Gastroesophageal sphincter (tissue), 4 donors: ENCODE results near the gene DOLPP1. TPM values are rescaled to one million over a fixed set of nuclear protein-coding genes. Genes with fewer than 3 reads are reported as not detected.

Experiments
- ATAC-seq: fragments of 150-250 bp; one replicate; pipeline ENCODE4 v1.9.1; 2016; ENCODE audit warnings: mild to moderate bottlenecking, moderate library complexity
- H3K27ac ChIP-seq, 4 donors: fragments of 200-600 bp; sonication (generic) in 3 of 4; 1 replicate in 3 of 4; 2 replicates in 1 of 4; pipeline ENCODE4 v1.5.1; 2016 to 2019
- H3K27me3 ChIP-seq: fragments of 200-600 bp; sonication (generic); one replicate; pipeline ENCODE4 v1.5.1; 2019
- H3K36me3 ChIP-seq, 2 donors: fragments of 200-600 bp; sonication (generic); one replicate each; pipeline ENCODE4 v1.5.1; 2019; ENCODE audit warnings: control low read depth in 1 of 2
- H3K4me1 ChIP-seq, 3 donors: fragments of 200-600 bp; sonication (generic); 1 replicate in 2 of 3; 2 replicates in 1 of 3; pipeline ENCODE4 v1.5.1; 2016 to 2019; ENCODE audit warnings: control low read depth in 2 of 3
- H3K4me3 ChIP-seq, 2 donors: fragments of 200-600 bp; sonication (generic); one replicate each; pipeline ENCODE4 v1.5.1; 2019; ENCODE audit warnings: mild to moderate bottlenecking in 1 of 2, moderate library complexity in 1 of 2
- H3K9me3 ChIP-seq, 3 donors: fragments of 200-600 bp; sonication (generic); one replicate each; pipeline ENCODE4 v1.5.1; 2017 to 2019; ENCODE audit warnings: control low read depth in 2 of 3
- CTCF ChIP-seq, 4 experiments: fragments of 200-600 bp in 2 of 4; fragments of 450-650 bp in 2 of 4; sonication (generic) in 1 of 4; IDR thresholded peaks; one replicate each; pipeline ENCODE4 v1.5.1; 2017 to 2019; ENCODE audit warnings: antibody characterized with exemption in 4 of 4, mild to moderate bottlenecking in 2 of 4, moderate library complexity in 2 of 4
- EP300 ChIP-seq: sonication (generic); formaldehyde crosslinking; IDR thresholded peaks from one replicate; pipeline ENCODE4 v1.6.1; 2017; ENCODE audit warnings: antibody characterized with exemption, mild to moderate bottlenecking
- POLR2A ChIP-seq, 2 donors: fragments of 450-650 bp; IDR thresholded peaks; one replicate each; pipeline ENCODE4 v1.6.1; 2017; ENCODE audit warnings: antibody characterized with exemption in 2 of 2, mild to moderate bottlenecking in 2 of 2, moderate library complexity in 1 of 2
- POLR2AphosphoS5 ChIP-seq: sonication (generic); formaldehyde crosslinking; IDR thresholded peaks from one replicate; pipeline ENCODE4 v1.6.1; 2017; ENCODE audit warnings: antibody characterized with exemption
- WGBS, 2 donors: methylation state at CpG; one replicate each; pipeline ENCODE4 v1.1.5; 2018; ENCODE audit warnings: low coverage in 1 of 2; 5-methylcytosine and 5-hydroxymethylcytosine counted together
- total RNA-seq, 4 donors: library from RNA; depleted of rRNA; stranded (reverse); fragments of >200 nt; gene quantifications; one replicate each; pipeline ENCODE4 v1.1.0, GENCODE V29; 2016

The DOLPP1 gene
- total RNA-seq, 4 donors from 2014 or later, result 2.7 to 6.2 (median 6.0) TPM

- H3K4me1 ChIP-seq, result peaks cover 0 to 36% (median 26%) of the 10 kb centered on the region in 3 donors
- H3K36me3 ChIP-seq, result peaks cover 0 to 44% of the 10 kb centered on the region in 2 donors
- TF ChIP-seq CTCF (IDR thresholded peaks at IDR 0.05), result no peak
- H3K27me3 ChIP-seq, result no peaks in the 10 kb centered on the region
- no peaks in the 10 kb centered on the region for H3K9me3 ChIP-seq
- WGBS, 2 donors, result 85 to 90% methylated on average over 4 to 7 of the region's 13 CpGs
- ATAC-seq, result no peak
- H3K4me3 ChIP-seq, result no peak overlapping the region
- H3K27ac ChIP-seq, result no peak overlapping the region
Measured at GRCh38 chr9:129107651-129108050, 26.7 kb downstream of the DOLPP1 start.

GRCh38 chr9:129108083-129108804 is 27.3 kb downstream of the DOLPP1 start:
- 97% methylated on average over 5 of the region's 13 CpGs; no CpG with 5 or more reads in 1 of the 2 donors for WGBS, 2 donors
- Histone ChIP-seq H3K4me3 (no peak overlapping the region), H3K27ac (peak overlapping the region in 1 of 4 donors; percentile 94), H3K4me1 (peaks cover 0 to 42% (median 27%) of the 10 kb centered on the region in 3 donors), H3K27me3 (no peaks in the 10 kb centered on the region), H3K9me3 (no peaks in the 10 kb centered on the region), H3K36me3 (peaks cover 0 to 41% of the 10 kb centered on the region in 2 donors)
- TF ChIP-seq EP300, result no peak
- TF ChIP-seq POLR2AphosphoS5, result no peak
- TF ChIP-seq POLR2A (IDR thresholded peaks at IDR 0.05), result no peak
- no peak for TF ChIP-seq CTCF (IDR thresholded peaks at IDR 0.05)
- no peak for ATAC-seq

GRCh38 chr9:129108805-129109536 is 28.1 kb downstream of the DOLPP1 start:
- Histone ChIP-seq H3K27me3 (no peaks in the 10 kb centered on the region), H3K4me3 (peak overlapping the region in 1 of 2 donors; percentile 97), H3K4me1 (peaks cover 0 to 49% (median 27%) of the 10 kb centered on the region in 3 donors), H3K36me3 (peaks cover 0 to 34% of the 10 kb centered on the region in 2 donors), H3K27ac (peak overlapping the region in 3 of 4 donors; percentile 94 to 98 (median 97)), H3K9me3 (no peaks in the 10 kb centered on the region)
- TF ChIP-seq EP300 (no peak), POLR2A (IDR thresholded peaks at IDR 0.05) (no peak), CTCF (IDR thresholded peaks at IDR 0.05) (no peak), POLR2AphosphoS5 (no peak)
- WGBS, 2 donors, result 20 to 37% methylated on average over 3 to 5 of the region's 10 CpGs
- ATAC-seq, result no peak

- peak; percentile 28 for ATAC-seq
- H3K9me3 ChIP-seq, result no peaks in the 10 kb centered on the region
- H3K4me1 ChIP-seq, result peaks cover 0 to 54% (median 27%) of the 10 kb centered on the region in 3 donors
- peaks cover 0 to 31% of the 10 kb centered on the region in 2 donors for H3K36me3 ChIP-seq
- TF ChIP-seq CTCF (IDR thresholded peaks at IDR 0.05), result peak in 2 of 4 experiments; percentile 14 to 16
- no peak for TF ChIP-seq POLR2AphosphoS5
- TF ChIP-seq EP300, result no peak
- peak overlapping the region; percentile 90 to 97 for H3K4me3 ChIP-seq
- peak overlapping the region in 3 of 4 donors; percentile 94 to 98 (median 97) for H3K27ac ChIP-seq
- 24% methylated on average over 4 of the region's 7 CpGs; no CpG with 5 or more reads in 1 of the 2 donors for WGBS, 2 donors
- H3K27me3 ChIP-seq, result no peaks in the 10 kb centered on the region
Measured at GRCh38 chr9:129109537-129109903, 28.6 kb downstream of the DOLPP1 start.
